ENCODE results near the gene KIF25. TPM values are rescaled to one million over a fixed set of nuclear protein-coding genes. Genes with fewer than 3 reads are reported as not detected.

Gene KIF25
- total RNA-seq, 2 experiments from 2014 or later, result not detected

DNA sequence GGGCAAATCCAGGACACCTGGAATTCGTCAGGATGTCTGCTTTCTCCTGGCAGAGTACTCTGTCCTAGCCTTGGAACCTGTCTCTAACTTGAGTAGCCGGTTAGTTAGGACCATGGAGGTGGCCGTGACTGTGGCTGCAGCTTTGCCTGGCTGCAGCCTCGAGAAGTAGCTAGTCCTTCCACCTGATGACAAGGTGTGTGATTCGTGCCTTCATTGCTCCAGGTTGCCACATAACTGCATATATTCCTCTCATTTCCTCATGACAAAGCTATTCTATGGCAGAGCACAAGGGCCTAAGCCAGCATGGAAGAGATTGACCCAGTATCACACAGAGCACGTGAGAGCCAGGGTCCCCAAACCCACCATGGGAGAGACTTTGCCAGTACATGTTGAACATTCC lies 39.8 kb upstream of the KIF25 start:
- no peaks in the 10 kb centered on the region for H3K9me3 Mint-ChIP-seq
- no peak overlapping the region for H3K4me3 Mint-ChIP-seq
- no peaks in the 10 kb centered on the region for H3K4me1 Mint-ChIP-seq (ENCODE audit: low read depth)
- TF ChIP-seq, protein P1, sequence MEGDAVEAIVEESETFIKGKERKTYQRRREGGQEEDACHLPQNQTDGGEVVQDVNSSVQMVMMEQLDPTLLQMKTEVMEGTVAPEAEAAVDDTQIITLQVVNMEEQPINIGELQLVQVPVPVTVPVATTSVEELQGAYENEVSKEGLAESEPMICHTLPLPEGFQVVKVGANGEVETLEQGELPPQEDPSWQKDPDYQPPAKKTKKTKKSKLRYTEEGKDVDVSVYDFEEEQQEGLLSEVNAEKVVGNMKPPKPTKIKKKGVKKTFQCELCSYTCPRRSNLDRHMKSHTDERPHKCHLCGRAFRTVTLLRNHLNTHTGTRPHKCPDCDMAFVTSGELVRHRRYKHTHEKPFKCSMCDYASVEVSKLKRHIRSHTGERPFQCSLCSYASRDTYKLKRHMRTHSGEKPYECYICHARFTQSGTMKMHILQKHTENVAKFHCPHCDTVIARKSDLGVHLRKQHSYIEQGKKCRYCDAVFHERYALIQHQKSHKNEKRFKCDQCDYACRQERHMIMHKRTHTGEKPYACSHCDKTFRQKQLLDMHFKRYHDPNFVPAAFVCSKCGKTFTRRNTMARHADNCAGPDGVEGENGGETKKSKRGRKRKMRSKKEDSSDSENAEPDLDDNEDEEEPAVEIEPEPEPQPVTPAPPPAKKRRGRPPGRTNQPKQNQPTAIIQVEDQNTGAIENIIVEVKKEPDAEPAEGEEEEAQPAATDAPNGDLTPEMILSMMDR (IDR thresholded peaks at IDR 0.05), result no peak
- H3K27me3 Mint-ChIP-seq, result no peaks in the 10 kb centered on the region
- CTCF ChIA-PET, result no interaction called here
- H3K27ac Mint-ChIP-seq, result no peak overlapping the region
- intact Hi-C loops (cut with micrococcal nuclease), result no loop called here
- POLR2A ChIA-PET, result no interaction called here
- ATAC-seq (no peak), DNase-seq (no peak)
- no peaks in the 10 kb centered on the region for H3K36me3 Mint-ChIP-seq (ENCODE audit: low read depth)

DNA sequence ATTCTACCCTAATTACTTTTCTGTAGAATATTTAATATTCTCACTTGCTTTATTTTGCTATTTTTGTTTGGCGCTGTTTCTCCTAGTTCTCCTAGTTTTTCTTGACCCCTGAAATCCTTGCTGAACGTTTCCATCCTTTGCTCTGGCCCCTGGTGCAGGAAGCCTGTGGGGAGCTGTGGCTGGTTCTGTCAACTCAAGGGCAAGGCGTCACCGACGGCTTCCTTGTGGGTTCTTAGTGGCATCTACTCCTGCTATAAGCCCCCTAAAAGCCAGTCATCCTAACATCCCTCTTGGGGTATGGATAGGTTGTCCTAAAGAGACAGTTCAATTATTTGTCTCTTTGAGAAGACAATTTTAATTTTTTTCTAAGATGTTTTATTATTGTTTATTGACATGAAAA lies 36.9 kb upstream of the KIF25 start:
- Mint-ChIP-seq H3K27ac (no peak overlapping the region), H3K36me3 (ENCODE audit: low read depth) (no peaks in the 10 kb centered on the region), H3K4me3 (no peak overlapping the region), H3K4me1 (ENCODE audit: low read depth) (no peaks in the 10 kb centered on the region), H3K9me3 (no peaks in the 10 kb centered on the region), H3K27me3 (no peaks in the 10 kb centered on the region)
- CTCF ChIA-PET, result no interaction called here
- ATAC-seq (no peak), DNase-seq (no peak)
- POLR2A ChIA-PET, result no interaction called here
- TF ChIP-seq, protein P1 (IDR thresholded peaks at IDR 0.05), result no peak
- intact Hi-C loops (cut with micrococcal nuclease), result no loop called here

DNA sequence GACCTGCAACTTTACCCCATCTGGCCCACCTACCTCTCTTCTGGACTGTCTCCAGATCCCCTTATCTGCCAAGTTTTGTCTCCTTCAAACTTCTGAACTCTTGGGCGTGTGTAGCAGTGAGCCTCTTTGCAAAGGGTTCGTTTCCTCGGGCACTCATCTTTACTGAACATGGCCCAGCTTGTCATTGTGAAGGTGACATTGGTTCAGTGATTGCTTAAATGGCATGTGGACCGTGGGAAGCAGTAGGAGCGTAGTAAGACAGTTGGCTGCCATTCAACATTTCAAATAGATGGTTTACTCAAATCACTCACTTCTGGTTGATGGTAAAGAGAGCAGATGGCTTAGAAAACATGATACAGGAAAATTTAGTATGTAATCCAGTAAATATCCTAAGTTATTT lies 34.8 kb upstream of the KIF25 start:
- Mint-ChIP-seq H3K36me3 (ENCODE audit: low read depth) (no peaks in the 10 kb centered on the region), H3K9me3 (no peaks in the 10 kb centered on the region), H3K4me3 (no peak overlapping the region), H3K27ac (no peak overlapping the region), H3K27me3 (no peaks in the 10 kb centered on the region), H3K4me1 (ENCODE audit: low read depth) (no peaks in the 10 kb centered on the region)
- no peak for DNase-seq
- POLR2A ChIA-PET, result no interaction called here
- no peak for ATAC-seq
- TF ChIP-seq, protein P1 (IDR thresholded peaks at IDR 0.05), result no peak
- CTCF ChIA-PET, result no interaction called here
- intact Hi-C loops (cut with micrococcal nuclease), result no loop called here

DNA sequence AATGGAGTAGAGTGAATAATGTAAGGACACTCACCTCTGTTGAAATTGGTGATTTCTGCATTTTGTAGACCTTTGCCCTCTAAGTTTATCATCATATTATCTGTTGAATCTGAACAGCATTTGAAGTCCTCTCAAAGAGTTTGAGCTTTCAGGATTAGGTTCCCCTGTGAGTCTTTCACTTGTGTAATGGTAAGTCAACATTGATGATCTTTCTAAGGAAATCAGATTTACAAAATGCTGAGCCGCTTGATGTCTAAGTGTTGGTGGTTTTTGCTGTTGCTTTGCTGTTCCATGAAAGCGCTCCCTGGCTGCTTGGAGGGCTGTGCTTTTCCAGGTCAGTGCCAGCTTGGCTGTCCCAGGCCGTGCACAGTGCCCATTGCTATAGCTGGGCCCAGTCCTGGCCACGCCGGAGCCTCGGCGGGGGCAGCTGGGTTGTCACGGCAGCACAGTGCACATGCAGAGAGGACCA lies 33.8 kb upstream of the KIF25 start:
- Mint-ChIP-seq H3K27ac (no peak overlapping the region), H3K4me3 (no peak overlapping the region), H3K27me3 (no peaks in the 10 kb centered on the region), H3K9me3 (no peaks in the 10 kb centered on the region), H3K4me1 (ENCODE audit: low read depth) (no peaks in the 10 kb centered on the region), H3K36me3 (ENCODE audit: low read depth) (no peaks in the 10 kb centered on the region)
- TF ChIP-seq, protein P1 (IDR thresholded peaks at IDR 0.05), result no peak
- CTCF ChIA-PET, result no interaction called here
- DNase-seq (no peak), ATAC-seq (no peak)
- POLR2A ChIA-PET, result no interaction called here
- intact Hi-C loops (cut with micrococcal nuclease), result no loop called here

DNA sequence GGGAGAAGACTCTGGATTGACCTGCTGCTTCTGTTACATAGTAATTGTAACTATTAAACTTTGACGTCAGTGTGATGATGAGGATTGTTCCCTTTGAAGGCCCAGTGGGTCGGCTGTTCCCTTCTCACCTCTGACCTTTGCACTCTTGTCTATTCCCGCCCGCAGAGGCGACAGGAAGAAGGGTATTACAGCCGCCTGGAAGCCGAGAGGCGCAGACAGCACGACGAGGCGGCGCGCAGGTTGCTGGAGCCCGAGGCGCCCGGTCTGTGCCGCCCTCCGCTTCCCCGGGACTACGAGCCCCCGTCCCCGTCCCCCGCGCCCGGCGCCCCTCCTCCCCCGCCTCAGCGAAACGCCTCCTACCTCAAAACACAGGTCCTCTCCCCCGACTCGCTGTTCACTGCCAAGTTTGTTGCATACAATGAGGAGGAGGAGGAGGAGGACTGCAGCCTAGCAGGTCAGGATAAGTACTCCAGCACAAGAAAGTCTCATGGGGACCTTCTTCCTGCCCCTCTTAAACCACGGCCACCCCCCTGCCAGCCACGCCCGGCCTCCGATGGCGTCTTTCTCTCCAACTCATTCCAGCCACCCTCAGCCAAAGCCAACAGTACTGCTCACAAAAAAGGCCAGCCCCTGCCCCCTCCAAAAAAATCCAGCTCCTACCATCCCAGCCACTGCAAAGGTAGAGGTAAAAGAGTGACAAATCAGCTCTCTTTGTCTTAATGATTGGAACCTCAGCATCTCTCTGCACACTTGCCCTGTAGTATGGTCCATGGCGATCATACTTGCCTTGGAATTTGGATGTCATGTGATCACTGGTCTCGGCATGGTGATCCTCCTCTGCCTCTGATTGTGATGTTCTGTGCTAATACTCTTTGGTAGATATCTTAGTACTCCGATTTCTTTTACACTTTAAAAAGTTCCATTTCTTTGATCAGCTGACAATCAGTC lies 31.6 kb upstream of the KIF25 start:
- CTCF ChIA-PET, result no interaction called here
- DNase-seq, result no peak
- POLR2A ChIA-PET, result no interaction called here
- Mint-ChIP-seq H3K9me3 (no peaks in the 10 kb centered on the region), H3K27ac (no peak overlapping the region), H3K4me3 (no peak overlapping the region), H3K27me3 (no peaks in the 10 kb centered on the region), H3K36me3 (ENCODE audit: low read depth) (no peaks in the 10 kb centered on the region), H3K4me1 (ENCODE audit: low read depth) (no peaks in the 10 kb centered on the region)
- intact Hi-C loops (cut with micrococcal nuclease), result no loop called here
- TF ChIP-seq, protein P1 (IDR thresholded peaks at IDR 0.05), result no peak
- no peak for ATAC-seq

Measured in activated CD8-positive, alpha-beta T cell treated with anti-CD3 and anti-CD28 coated beads for 36 hours (primary cell).